Loucy (cell line): ENCODE data around the gene HBQ1.
A peak's percentile ranks its signal among the peaks of the same experiment; 100 is the strongest.

ENCODE experiments used
- H2AFZ ChIP-seq: fragments of 200-600 bp; sonication (generic); 2 replicates; pipeline ENCODE4 v1.6.0; 2016; ENCODE audit warnings: antibody characterized with exemption, mild to moderate bottlenecking, low read length, moderate library complexity
- H3F3A ChIP-seq: fragments of 200-600 bp; 2 replicates; pipeline ENCODE4 v1.6.0; 2016; ENCODE audit warnings: antibody characterized with exemption, low read depth, mild to moderate bottlenecking
- H3K27me3 ChIP-seq: fragments of 200-600 bp; sonication (generic); 2 replicates; pipeline ENCODE4 v1.6.1; 2014; ENCODE audit warnings: low read length, mild to moderate bottlenecking; ENCODE audit not compliant: insufficient read depth, poor library complexity, severe bottlenecking
- H3K36me3 ChIP-seq: fragments of 200-600 bp; sonication (generic); 2 replicates; pipeline ENCODE4 v1.6.1; 2016; ENCODE audit warnings: low read length; ENCODE audit not compliant: insufficient read depth
- H3K4me1 ChIP-seq: fragments of 200-600 bp; sonication (generic); 2 replicates; pipeline ENCODE4 v1.5.1; 2014; ENCODE audit warnings: low read length, mild to moderate bottlenecking; ENCODE audit not compliant: insufficient read depth, poor library complexity, severe bottlenecking
- H3K4me2 ChIP-seq: fragments of 200-600 bp; sonication (generic); 2 replicates; pipeline ENCODE4 v1.6.0; 2014; ENCODE audit warnings: antibody characterized with exemption, low read length, low read depth, mild to moderate bottlenecking; ENCODE audit not compliant: poor library complexity, severe bottlenecking
- H3K4me3 ChIP-seq: fragments of 200-600 bp; sonication (generic); 2 replicates; pipeline ENCODE4 v1.5.1; 2014; ENCODE audit warnings: low read length, mild to moderate bottlenecking, mixed read lengths; ENCODE audit not compliant: poor library complexity, severe bottlenecking
- H3K79me2 ChIP-seq: fragments of 200-600 bp; sonication (generic); 2 replicates; pipeline ENCODE4 v1.6.1; 2014; ENCODE audit warnings: low read length; ENCODE audit not compliant: insufficient read depth
- H3K9ac ChIP-seq: fragments of 200-600 bp; sonication (generic); 2 replicates; pipeline ENCODE4 v1.6.0; 2014; ENCODE audit warnings: mild to moderate bottlenecking, low read depth, low read length, moderate library complexity; ENCODE audit not compliant: poor library complexity, severe bottlenecking
- H3K9me2 ChIP-seq: fragments of 200-600 bp; sonication (generic); replicated peaks from 2 replicates; pipeline ENCODE4 v1.6.1; 2016; ENCODE audit warnings: low read depth, low read length, mixed read lengths
- H3K9me3 ChIP-seq: fragments of 200-600 bp; sonication (generic); 2 replicates; pipeline ENCODE4 v1.6.1; 2014; ENCODE audit warnings: mild to moderate bottlenecking, antibody characterized with exemption, low read length, low read depth; ENCODE audit not compliant: insufficient read depth
- H4K20me1 ChIP-seq: fragments of 200-600 bp; sonication (generic); 2 replicates; pipeline ENCODE4 v1.6.0; 2014; ENCODE audit warnings: antibody characterized with exemption, low read length, mild to moderate bottlenecking; ENCODE audit not compliant: insufficient read depth, poor library complexity, severe bottlenecking
- CTCF ChIP-seq: fragments of 200-600 bp; sonication (generic); conservative IDR thresholded peaks from 2 replicates; pipeline ENCODE4 v1.5.1; 2014; ENCODE audit warnings: mild to moderate bottlenecking, antibody characterized with exemption, low read length
- EZH2phosphoT487 ChIP-seq: fragments of 200-600 bp; IDR thresholded peaks from 2 replicates; pipeline ENCODE4 v1.6.1; 2018; ENCODE audit warnings: antibody characterized with exemption, mild to moderate bottlenecking, moderate library complexity, borderline replicate concordance

The HBQ1 gene

GRCh38 chr16:133716-134115, 46.5 kb upstream of the HBQ1 start:
- Histone ChIP-seq H4K20me1 (no peaks in the 10 kb centered on the region), H3K4me1 (peaks cover 8% of the 10 kb centered on the region), H3K4me2 (no peak overlapping the region), H3K36me3 (no peaks in the 10 kb centered on the region), H3K9me2 (no peaks in the 10 kb centered on the region), H3F3A (0 out of 2 replicates have a peak, but pooled peaks cover 3% of the 10 kb centered on the region), H2AFZ (no peak overlapping the region), H3K4me3 (no peak overlapping the region), H3K27me3 (no peaks in the 10 kb centered on the region), H3K9ac (no peak overlapping the region), H3K79me2 (no peaks in the 10 kb centered on the region), H3K9me3 (no peaks in the 10 kb centered on the region)
- TF ChIP-seq EZH2phosphoT487 (no peak), CTCF (no peak)

GRCh38 chr16:138049-138417, 42.2 kb upstream of the HBQ1 start:
- Histone ChIP-seq H2AFZ (peak overlapping the region; percentile 80), H3K79me2 (no peaks in the 10 kb centered on the region), H3K9me3 (no peaks in the 10 kb centered on the region), H3K9ac (peak overlapping the region; percentile 83), H3K4me2 (peak overlapping the region; percentile 58), H3K4me3 (peak overlapping the region; percentile 80), H3K4me1 (no peaks in the 10 kb centered on the region), H3K27me3 (no peaks in the 10 kb centered on the region), H3K36me3 (no peaks in the 10 kb centered on the region), H4K20me1 (no peaks in the 10 kb centered on the region), H3K9me2 (no peaks in the 10 kb centered on the region), H3F3A (no peaks in the 10 kb centered on the region)
- TF ChIP-seq CTCF (no peak), EZH2phosphoT487 (no peak)

GRCh38 chr16:140175-140857, 39.9 kb upstream of the HBQ1 start:
- Histone ChIP-seq H3K9me2 (no peaks in the 10 kb centered on the region), H2AFZ (no peak overlapping the region), H3K79me2 (no peaks in the 10 kb centered on the region), H3F3A (no peaks in the 10 kb centered on the region), H3K4me3 (no peak overlapping the region), H3K4me2 (no peak overlapping the region), H3K36me3 (no peaks in the 10 kb centered on the region), H3K4me1 (no peaks in the 10 kb centered on the region), H3K27me3 (no peaks in the 10 kb centered on the region), H3K9me3 (no peaks in the 10 kb centered on the region), H3K9ac (no peak overlapping the region), H4K20me1 (no peaks in the 10 kb centered on the region)
- TF ChIP-seq CTCF (no peak), EZH2phosphoT487 (no peak)
